HepG2 (cell line): ENCODE measurements around the gene ARHGEF16. TPM values are rescaled to one million over a fixed set of nuclear protein-coding genes. Genes with fewer than 3 reads are reported as not detected.

ENCODE experiments used
- CBX1 ChIP-seq: IDR thresholded peaks from one replicate; pipeline ENCODE4 v1.6.1; 2016; ENCODE audit warnings: antibody characterized with exemption, low read depth
- CENPX ChIP-seq: sonication (generic); formaldehyde crosslinking; IDR thresholded peaks from 2 replicates; pipeline ENCODE4 v1.9.0; 2021; ENCODE audit warnings: mild to moderate bottlenecking, missing genetic modification reagents, moderate library complexity
- CERS6 ChIP-seq: sonication (generic); formaldehyde crosslinking; IDR thresholded peaks from 2 replicates; pipeline ENCODE4 v1.5.0; 2020; ENCODE audit warnings: missing genetic modification reagents
- GLMP ChIP-seq: sonication (generic); formaldehyde crosslinking; IDR thresholded peaks from 2 replicates; pipeline ENCODE4 v1.9.0; 2021; ENCODE audit warnings: missing genetic modification reagents, mild to moderate bottlenecking, borderline replicate concordance
- GRHL1 ChIP-seq: sonication (generic); formaldehyde crosslinking; conservative IDR thresholded peaks from 2 replicates; pipeline ENCODE4 v1.8.0; 2022; ENCODE audit warnings: missing genetic modification reagents
- HBP1 ChIP-seq: IDR thresholded peaks from 2 replicates; pipeline ENCODE4 v1.6.1; 2016; ENCODE audit warnings: low read depth, control low read depth
- JDP2 ChIP-seq: sonication (generic); formaldehyde crosslinking; IDR thresholded peaks from 2 replicates; pipeline ENCODE4 v1.8.1; 2022; ENCODE audit warnings: missing genetic modification reagents, borderline replicate concordance
- NR3C1 ChIP-seq: sonication (generic); formaldehyde crosslinking; IDR thresholded peaks from 2 replicates; pipeline ENCODE4 v1.4.0; 2020; ENCODE audit warnings: missing genetic modification reagents
- SOX6 ChIP-seq, 2 experiments: fragments of 450-650 bp in 1 of 2; sonication (generic) in 1 of 2; formaldehyde crosslinking in 1 of 2; IDR thresholded peaks; 2 replicates each; pipeline versions ENCODE4 v1.4.0 to v1.6.1; 2017 to 2020; ENCODE audit warnings: antibody characterized with exemption in 1 of 2, mild to moderate bottlenecking in 1 of 2, missing genetic modification reagents in 1 of 2
- TOE1 ChIP-seq: sonication (generic); formaldehyde crosslinking; IDR thresholded peaks from 2 replicates; pipeline ENCODE4 v1.4.0; 2020; ENCODE audit warnings: mild to moderate bottlenecking, missing genetic modification reagents
- WIZ ChIP-seq: sonication (generic); formaldehyde crosslinking; IDR thresholded peaks from 2 replicates; pipeline ENCODE4 v1.5.1; 2020; ENCODE audit warnings: mild to moderate bottlenecking, missing genetic modification reagents
- ZFP82 ChIP-seq: sonication (generic); formaldehyde crosslinking; IDR thresholded peaks from 2 replicates; pipeline ENCODE4 v1.5.1; 2020; ENCODE audit warnings: mild to moderate bottlenecking, missing genetic modification reagents, borderline replicate concordance
- ZMAT3 ChIP-seq: sonication (generic); formaldehyde crosslinking; conservative IDR thresholded peaks from 2 replicates; pipeline ENCODE4 v1.7.0; 2021; ENCODE audit warnings: missing genetic modification reagents
- ZNF180 ChIP-seq: sonication (generic); formaldehyde crosslinking; IDR thresholded peaks from 2 replicates; pipeline ENCODE4 v1.4.0; 2020; ENCODE audit warnings: low read depth, missing genetic modification reagents, borderline replicate concordance
- ZNF225 ChIP-seq: sonication (generic); formaldehyde crosslinking; IDR thresholded peaks from 2 replicates; pipeline ENCODE4 v1.4.0; 2020; ENCODE audit warnings: mild to moderate bottlenecking, missing genetic modification reagents
- ZNF256 ChIP-seq: sonication (generic); formaldehyde crosslinking; conservative IDR thresholded peaks from 2 replicates; pipeline ENCODE4 v1.4.0; 2020; ENCODE audit warnings: missing genetic modification reagents
- ZNF609 ChIP-seq: sonication (generic); formaldehyde crosslinking; IDR thresholded peaks from 2 replicates; pipeline ENCODE4 v1.4.0; 2020; ENCODE audit warnings: mild to moderate bottlenecking, missing genetic modification reagents, borderline replicate concordance
- ZSCAN21 ChIP-seq: sonication (generic); formaldehyde crosslinking; IDR thresholded peaks from 2 replicates; pipeline ENCODE4 v1.8.0; 2022; ENCODE audit warnings: mild to moderate bottlenecking, missing genetic modification reagents, moderate library complexity, borderline replicate concordance
- polyA plus RNA-seq, 8 experiments: library from polyadenylated mRNA; depleted of rRNA in 3 of 8; stranded (reverse) in 7 of 8; unstranded in 1 of 8; fragments of >200 nt; fragmentation: Illumina TruSeq in 4 of 8; extraction: Trizol in 4 of 8; gene quantifications; 2 replicates each; pipeline versions ENCODE4 v1.2.1 to v1.2.3, GENCODE V29; 2011 to 2016; ENCODE audit warnings: low read depth in 4 of 8, missing spikeins in 1 of 8, mixed read lengths in 1 of 8; ENCODE audit not compliant: insufficient read depth in 1 of 8
- total RNA-seq, 5 experiments: library from RNA; depleted of rRNA; stranded (reverse); fragments of >200 nt; fragmentation: Illumina TruSeq; extraction: Trizol; gene quantifications; 2 replicates each; pipeline ENCODE4 v1.2.3, GENCODE V29; 2016; ENCODE audit warnings: low read depth in 1 of 5

ARHGEF16 gene
- total and polyA plus RNA-seq, 2 of the 13 experiments (the other 11 are each of a cell fraction or from before 2014, with no cell fraction given): 20.3 to 39.9 TPM

GRCh38 chr1:3457910-3458883, 3.7 kb downstream of the ARHGEF16 start (continued):
- TF ChIP-seq ZNF609 (CRISPR knock-in tag): no peak
- TF ChIP-seq ZFP82 (CRISPR knock-in tag): no peak
- TF ChIP-seq JDP2: no peak
- TF ChIP-seq TOE1 (CRISPR knock-in tag): no peak
- no peak for TF ChIP-seq GRHL1 (CRISPR knock-in tag)
- TF ChIP-seq NR3C1 (CRISPR knock-in tag): no peak
- no peak for TF ChIP-seq CENPX (CRISPR knock-in tag)
- no peak for TF ChIP-seq ZNF256 (CRISPR knock-in tag)
- TF ChIP-seq ZNF225 (CRISPR knock-in tag): no peak
- no peak for TF ChIP-seq ZSCAN21 (CRISPR knock-in tag)
- TF ChIP-seq WIZ (CRISPR knock-in tag): no peak
- no peak for TF ChIP-seq SOX6 (IDR thresholded peaks at IDR 0.05)
- no peak for TF ChIP-seq SOX6 (CRISPR knock-in tag; IDR thresholded peaks at IDR 0.05)
- TF ChIP-seq HBP1 (CRISPR knock-in tag): no peak
- no peak for TF ChIP-seq GLMP (CRISPR knock-in tag)
- no peak for TF ChIP-seq CERS6 (CRISPR knock-in tag)
- no peak for TF ChIP-seq ZMAT3 (CRISPR knock-in tag)
- TF ChIP-seq CBX1: no peak
- TF ChIP-seq ZNF180 (CRISPR knock-in tag): no peak
